ENCODE data around the gene B4GALT4.
"Not testable (repeated sequence)": the region's sequence is repeated elsewhere in the genome, so short reads cannot be mapped to it uniquely, and the experiment has no call there.

The B4GALT4 gene

GRCh38 chr3:119184111-119184510 lies 56.6 kb downstream of the B4GALT4 start:
- TF ChIP-seq CTCF (IDR thresholded peaks at IDR 0.05; ENCODE audit: borderline replicate concordance, insufficient read depth, low read depth, low read length), result no peak
- no peak overlapping the region for H3K4me3 ChIP-seq (ENCODE audit: low read depth, low read length)

- no peak overlapping the region for H3K4me3 ChIP-seq (ENCODE audit: low read depth, low read length)
- no peak for TF ChIP-seq CTCF (IDR thresholded peaks at IDR 0.05; ENCODE audit: borderline replicate concordance, insufficient read depth, low read depth, low read length)
Measured at GRCh38 chr3:119181765-119182164, 58.9 kb downstream of the B4GALT4 start.

- H3K4me3 ChIP-seq (ENCODE audit: low read depth, low read length), result no peak overlapping the region
- TF ChIP-seq CTCF (IDR thresholded peaks at IDR 0.05; ENCODE audit: borderline replicate concordance, insufficient read depth, low read depth, low read length), result no peak
Measured at GRCh38 chr3:119177321-119177720, 63.4 kb downstream of the B4GALT4 start.

- H3K4me3 ChIP-seq (ENCODE audit: low read depth, low read length), result no peak overlapping the region
- TF ChIP-seq CTCF (IDR thresholded peaks at IDR 0.05; ENCODE audit: borderline replicate concordance, insufficient read depth, low read depth, low read length), result no peak
Measured at GRCh38 chr3:119176778-119177177, 63.9 kb downstream of the B4GALT4 start.

GRCh38 chr3:119175872-119176756 lies 64.6 kb downstream of the B4GALT4 start:
- H3K4me3 ChIP-seq (ENCODE audit: low read depth, low read length), result no peak overlapping the region

GRCh38 chr3:119173325-119173724 lies 67.4 kb downstream of the B4GALT4 start, which contains the start of gene UPK1B:
UPK1B (plus strand) TSS chr3:119173598; CDS start chr3:119186742, 13,144 bp downstream.
- no peak within 1 kb of the TSS for H3K4me3 ChIP-seq (ENCODE audit: low read depth, low read length)
- no peak for TF ChIP-seq CTCF (IDR thresholded peaks at IDR 0.05; ENCODE audit: borderline replicate concordance, insufficient read depth, low read depth, low read length)

More at GRCh38 chr3:119175872-119176756, 64.6 kb downstream of the B4GALT4 start:
- TF ChIP-seq CTCF (IDR thresholded peaks at IDR 0.05; ENCODE audit: borderline replicate concordance, insufficient read depth, low read depth, low read length), result no peak

- no peak for TF ChIP-seq CTCF (IDR thresholded peaks at IDR 0.05; ENCODE audit: borderline replicate concordance, insufficient read depth, low read depth, low read length)
- H3K4me3 ChIP-seq (ENCODE audit: low read depth, low read length), result no peak overlapping the region
Measured at GRCh38 chr3:119170821-119171220, 69.9 kb downstream of the B4GALT4 start.

- not testable (repeated sequence) for H3K4me3 ChIP-seq (ENCODE audit: low read depth, low read length)
Measured at GRCh38 chr3:119164745-119165144, 75.9 kb downstream of the B4GALT4 start.

All from GM12875 (cell line).